Keratinocyte (primary cell): ENCODE measurements around the gene GALNS. TPM values are rescaled to one million over a fixed set of nuclear protein-coding genes. Genes with fewer than 3 reads are reported as not detected.

ENCODE experiments used
- DNase-seq: peaks from one replicate; pipeline ENCODE4 v3.0.0-alpha.2; 2011; ENCODE audit warnings: low read depth, missing footprints, low spot score
- FAIRE-seq: peaks from 2 replicates; lab custom pipeline; 2011; peaks lifted over from hg19 to GRCh38; lab: Jason Lieb, UNC
- H2AFZ ChIP-seq: 2 replicates; pipeline ENCODE4 v1.6.0; 2012; ENCODE audit warnings: low read length, control low read depth, inconsistent platforms; ENCODE audit not compliant: control insufficient read depth
- H3K27ac ChIP-seq: 2 replicates; pipeline ENCODE4 v1.5.1; 2011; ENCODE audit warnings: low read length; ENCODE audit not compliant: control insufficient read depth, insufficient read depth
- H3K27me3 ChIP-seq: 3 replicates; pipeline ENCODE4 v1.6.0; 2011; ENCODE audit warnings: low read length; ENCODE audit not compliant: control insufficient read depth, insufficient read depth; ENCODE audit errors: extremely low read depth
- H3K36me3 ChIP-seq, 2 experiments: 2 replicates in 1 of 2; 3 replicates in 1 of 2; pipeline ENCODE4 v1.5.1; 2011; ENCODE audit warnings: low read length in 2 of 2, mild to moderate bottlenecking in 1 of 2; ENCODE audit not compliant: control insufficient read depth in 2 of 2, insufficient read depth in 2 of 2; ENCODE audit errors: extremely low read depth in 1 of 2
- H3K4me1 ChIP-seq: 3 replicates; pipeline ENCODE4 v1.5.1; 2011; ENCODE audit warnings: low read length; ENCODE audit not compliant: control insufficient read depth, insufficient read depth; ENCODE audit errors: extremely low read depth
- H3K4me2 ChIP-seq: 3 replicates; pipeline ENCODE4 v1.6.0; 2011; ENCODE audit warnings: low read depth, low read length; ENCODE audit not compliant: control insufficient read depth, insufficient read depth; ENCODE audit errors: extremely low read depth
- H3K4me3 ChIP-seq, 3 experiments: fragments of 200-600 bp in 1 of 3; sonication (generic) in 1 of 3; 2 replicates in 2 of 3; 3 replicates in 1 of 3; pipeline ENCODE4 v1.5.1; 2011 to 2016; ENCODE audit warnings: low read length in 3 of 3, mild to moderate bottlenecking in 3 of 3, control low read depth in 2 of 3, inconsistent platforms in 1 of 3, low read depth in 1 of 3, mixed read lengths in 1 of 3, mixed run types in 1 of 3, moderate library complexity in 1 of 3; ENCODE audit not compliant: control insufficient read depth in 2 of 3, insufficient read depth in 2 of 3; ENCODE audit errors: extremely low read depth in 1 of 3
- H3K79me2 ChIP-seq: 2 replicates; pipeline ENCODE4 v1.6.0; 2012; ENCODE audit warnings: low read length; ENCODE audit not compliant: control insufficient read depth, insufficient read depth
- H3K9ac ChIP-seq: 3 replicates; pipeline ENCODE4 v1.6.0; 2011; ENCODE audit warnings: low read length; ENCODE audit not compliant: control insufficient read depth, insufficient read depth; ENCODE audit errors: extremely low read depth
- H3K9me1 ChIP-seq: 3 replicates; pipeline ENCODE4 v1.6.0; 2011; ENCODE audit warnings: low read length; ENCODE audit not compliant: control insufficient read depth, insufficient read depth; ENCODE audit errors: extremely low read depth
- H3K9me3 ChIP-seq: 2 replicates; pipeline ENCODE4 v1.5.1; 2012; ENCODE audit warnings: low read depth, low read length; ENCODE audit not compliant: control insufficient read depth
- H4K20me1 ChIP-seq: 3 replicates; pipeline ENCODE4 v1.6.0; 2011; ENCODE audit warnings: low read length; ENCODE audit not compliant: control insufficient read depth, insufficient read depth; ENCODE audit errors: extremely low read depth
- CTCF ChIP-seq, 3 experiments: IDR thresholded peaks in 1 of 3; conservative IDR thresholded peaks in 1 of 3; optimal IDR thresholded peaks in 1 of 3; 2 replicates in 2 of 3; 3 replicates in 1 of 3; pipeline versions ENCODE3 to v1.5.1; 2011; ENCODE audit warnings: low read length in 3 of 3, mild to moderate bottlenecking in 3 of 3, moderate library complexity in 2 of 3, control low read depth in 1 of 3, inconsistent platforms in 1 of 3; ENCODE audit not compliant: insufficient read depth in 2 of 3; ENCODE audit errors: extremely low read depth in 1 of 3
- EZH2 ChIP-seq: IDR thresholded peaks from one replicate; pipeline ENCODE4 v1.6.1; 2012; ENCODE audit warnings: inconsistent platforms, mild to moderate bottlenecking, low read length, moderate library complexity
- dilution Hi-C: fragments of 300-500 bp; cut with MboI; formaldehyde crosslinking; loops from one replicate; pipeline ENCODE4 v1.7.0; 2020; ENCODE audit warnings: low sequenced_read_pairs; ENCODE audit not compliant: extremely low pct_ligation_motif_present
- polyA plus RNA-seq, 5 experiments: library from polyadenylated mRNA; depleted of rRNA in 3 of 5; stranded (reverse) in 3 of 5; stranded (forward) in 1 of 5; unstranded in 1 of 5; fragments of >200 nt; gene quantifications; 1 replicate in 1 of 5; 2 replicates in 3 of 5; 3 replicates in 1 of 5; pipeline versions ENCODE4 v1.2.1 to v1.2.3, GENCODE V29; 2011 to 2012; ENCODE audit warnings: missing spikeins in 2 of 5, low read depth in 1 of 5, low replicate concordance in 1 of 5

The GALNS gene
- polyA plus RNA-seq, 1 donor (not counting 4 experiments of a cell fraction or from before 2014, with no cell fraction given), result 8.3 TPM

- Histone ChIP-seq H4K20me1 (no peaks in the 10 kb centered on the region), H3K4me3 (no peak overlapping the region), H3K27me3 (peaks cover 45% of the 10 kb centered on the region), H3K79me2 (no peaks in the 10 kb centered on the region), H3K4me1 (peaks cover 8% of the 10 kb centered on the region), H3K27ac (no peak overlapping the region), H3K9me1 (no peaks in the 10 kb centered on the region), H3K36me3 (no peaks in the 10 kb centered on the region), H3K9me3 (no peaks in the 10 kb centered on the region), H2AFZ (no peak overlapping the region), H3K4me2 (no peak overlapping the region), H3K9ac (no peak overlapping the region)
- FAIRE-seq, result no peak
- dilution Hi-C loops, result no loop called here
- no peak for DNase-seq
- TF ChIP-seq EZH2, result no peak
- peak in 1 of 3 experiments; percentile 36 for TF ChIP-seq CTCF (optimal IDR thresholded peaks at IDR 0.05 in 1 of 3, IDR thresholded peaks at IDR 0.05 in 1 of 3, conservative IDR thresholded peaks at IDR 0.05 in 1 of 3; ENCODE audit: extremely low read depth in 1 of 3, insufficient read depth in 2 of 3, low read length in 3 of 3)
Observed at GRCh38 chr16:88901718-88902337, 45.1 kb upstream of the GALNS start.

- Histone ChIP-seq H3K4me1 (peaks cover 8% of the 10 kb centered on the region), H3K9ac (no peak overlapping the region), H3K79me2 (no peaks in the 10 kb centered on the region), H3K27ac (no peak overlapping the region), H4K20me1 (no peaks in the 10 kb centered on the region), H3K4me3 (no peak overlapping the region), H3K9me1 (no peaks in the 10 kb centered on the region), H3K36me3 (no peaks in the 10 kb centered on the region), H3K9me3 (no peaks in the 10 kb centered on the region), H3K27me3 (peaks cover 45% of the 10 kb centered on the region), H2AFZ (no peak overlapping the region), H3K4me2 (no peak overlapping the region)
- FAIRE-seq, result no peak
- no peak for DNase-seq
- no peak for TF ChIP-seq CTCF (optimal IDR thresholded peaks at IDR 0.05 in 1 of 3, IDR thresholded peaks at IDR 0.05 in 1 of 3, conservative IDR thresholded peaks at IDR 0.05 in 1 of 3; ENCODE audit: extremely low read depth in 1 of 3, insufficient read depth in 2 of 3, low read length in 3 of 3)
- TF ChIP-seq EZH2, result no peak
- dilution Hi-C loops, result no loop called here
Observed at GRCh38 chr16:88900662-88901052, 43.9 kb upstream of the GALNS start.
